T-helper 2 cell treated with Interferon-gamma antibody and Interleukin-4, amounts not matched to agents 100 ng/mL and 5 ng/mL, for 36 hours (primary cell): ENCODE results near the gene VGF. TPM values are rescaled to one million over a fixed set of nuclear protein-coding genes. Genes with fewer than 3 reads are reported as not detected.
"Not testable (repeated sequence)": the region's sequence is repeated elsewhere in the genome, so short reads cannot be mapped to it uniquely, and the experiment has no call there.

Experiments used
- intact Hi-C: fragments of 100-400 bp; cut with micrococcal nuclease; formaldehyde crosslinking; loops from one replicate; pipeline ENCODE4 v1.15.1; 2023
- total RNA-seq: library from RNA; stranded (reverse); gene quantifications from 2 replicates; pipeline ENCODE4 v1.2.3, GENCODE V29; 2022

Gene VGF
- total RNA-seq, 1 donor from 2014 or later: 0.23 TPM

GRCh38 chr7:101122933-101123702, 42.3 kb downstream of the VGF start:
- intact Hi-C loops: no loop called here

DNA sequence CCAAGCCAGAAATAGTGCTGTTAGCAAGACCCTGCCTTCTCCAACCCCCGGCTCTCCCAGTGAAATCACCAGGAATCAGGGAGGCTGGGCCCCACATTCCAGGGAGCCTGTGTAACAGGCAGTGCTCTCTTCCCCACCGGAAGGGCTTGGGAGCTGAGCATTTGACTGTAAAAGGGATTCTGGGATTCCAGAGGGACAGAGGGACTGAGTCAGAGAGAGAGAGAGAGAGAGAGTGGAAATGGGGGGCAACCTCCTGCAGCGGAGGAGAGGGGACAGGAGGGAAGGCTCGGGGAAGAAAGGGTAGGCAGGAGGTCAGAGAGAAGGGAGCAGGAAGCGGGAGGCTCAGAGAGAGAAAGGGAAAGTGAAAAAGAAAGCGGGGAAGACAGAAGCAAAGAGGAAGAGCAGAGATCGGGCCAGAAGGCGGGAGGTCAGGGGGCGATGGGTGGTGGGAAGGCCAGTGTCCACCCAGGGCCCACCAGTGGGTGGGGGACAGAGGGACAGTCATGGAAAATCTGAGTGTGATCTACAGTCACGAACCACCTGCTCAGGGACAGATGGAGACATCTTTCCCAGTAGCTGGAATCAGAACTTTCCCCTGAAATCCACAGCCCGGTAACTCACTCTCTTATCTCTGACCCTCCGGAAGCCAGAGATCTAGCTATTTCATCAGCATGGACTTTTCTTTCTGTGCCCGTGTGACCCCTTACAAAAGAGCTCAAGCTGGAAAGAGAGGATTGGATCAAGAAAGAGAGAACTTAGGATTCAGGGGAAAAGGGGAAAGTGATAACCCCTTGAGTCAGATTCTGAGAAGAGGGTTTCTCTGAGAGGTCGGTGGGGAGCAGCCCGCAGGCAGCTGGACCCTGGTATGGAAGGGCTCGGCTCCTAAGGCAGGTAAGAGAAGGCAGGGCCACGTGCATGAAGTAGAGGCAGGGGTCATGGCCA, 43.1 kb downstream of the VGF start:
- intact Hi-C loops: no loop called here

GRCh38 chr7:101121631-101121990, 43.8 kb downstream of the VGF start:
- intact Hi-C loops: not testable (repeated sequence)

- intact Hi-C loops: no loop called here
Measured at GRCh38 chr7:101120315-101120714, 45.1 kb downstream of the VGF start.

DNA sequence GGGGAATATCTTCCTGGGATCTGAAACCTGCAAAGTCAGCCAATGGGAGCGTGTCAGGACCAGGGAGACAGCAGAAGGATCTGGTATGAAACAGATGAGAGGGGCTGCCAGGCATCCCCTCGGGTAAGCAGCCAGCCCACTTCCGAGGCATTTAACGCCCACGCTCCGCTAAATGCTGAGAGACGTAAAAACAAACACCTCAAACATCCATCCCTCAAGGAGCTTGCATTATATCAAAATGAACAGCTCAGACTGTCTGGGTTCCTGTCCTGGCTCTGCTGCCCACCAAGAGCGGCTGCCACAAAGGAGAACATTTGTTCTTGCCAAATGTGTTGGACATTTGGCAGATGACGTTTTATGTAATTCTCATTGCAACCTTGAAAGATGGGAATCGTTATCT, 45.5 kb downstream of the VGF start:
- intact Hi-C loops: no loop called here

DNA sequence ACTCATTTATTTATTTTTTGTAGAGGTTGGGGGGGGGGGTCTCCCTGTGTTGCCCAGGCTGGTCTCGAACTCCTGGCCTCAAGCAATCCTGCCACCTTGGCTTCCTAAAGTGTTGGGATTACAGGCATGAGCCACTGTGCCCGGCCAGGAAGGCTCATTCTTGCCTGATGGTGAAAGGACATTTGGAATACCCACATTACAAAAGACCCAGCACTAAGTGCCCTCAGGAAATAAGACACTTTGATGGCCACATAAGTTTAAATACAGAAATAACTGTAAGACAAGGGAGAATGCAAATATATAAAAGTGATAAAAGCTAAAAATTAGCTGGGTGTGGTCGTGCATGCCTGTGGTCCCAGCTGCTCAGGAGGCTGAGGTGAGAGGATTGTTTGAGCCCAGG, 46.5 kb downstream of the VGF start:
- intact Hi-C loops: no loop called here

GRCh38 chr7:101116898-101117297, 48.5 kb downstream of the VGF start:
- intact Hi-C loops: no loop called here

- intact Hi-C loops: no loop called here
Measured at GRCh38 chr7:101115215-101115614, 50.2 kb downstream of the VGF start.

DNA sequence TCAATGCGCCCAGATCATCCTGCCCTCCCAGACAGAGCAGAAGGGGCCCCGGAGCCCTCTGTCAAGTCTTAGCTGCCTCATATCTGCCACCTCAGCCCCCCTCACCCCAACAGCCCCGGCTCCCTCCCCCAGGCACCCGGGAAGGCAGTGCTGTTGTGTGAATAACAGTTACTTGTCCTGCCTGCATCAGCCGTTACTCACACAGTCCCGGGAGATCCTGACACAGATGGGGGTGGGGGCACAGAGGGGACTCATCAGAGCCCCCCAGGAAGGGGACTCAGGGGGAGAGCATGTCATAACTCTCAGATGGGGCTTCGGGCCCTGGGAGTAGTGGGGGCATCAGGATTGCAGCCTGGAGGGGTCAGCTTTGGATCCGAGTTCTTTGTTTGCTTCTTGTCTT, 50.9 kb downstream of the VGF start:
- intact Hi-C loops: no loop called here

DNA sequence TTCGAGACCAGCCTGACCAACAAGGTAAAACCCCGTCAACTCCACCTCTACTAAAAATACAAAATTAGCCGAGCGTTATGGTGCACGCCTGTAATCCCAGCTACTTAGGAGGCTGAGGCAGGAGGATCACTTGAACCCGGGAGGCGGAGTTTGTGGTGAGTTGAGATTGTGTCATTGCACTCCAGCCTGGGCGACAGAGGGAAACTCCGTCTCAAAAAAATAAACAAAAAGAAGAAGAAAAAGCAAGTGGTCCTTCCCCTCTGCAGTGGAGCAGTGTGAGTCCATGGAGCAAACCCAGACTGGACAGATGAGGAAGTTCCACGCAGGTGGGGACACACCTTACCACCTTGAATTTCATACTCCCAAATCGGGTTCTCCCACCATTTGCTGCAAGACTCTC, 51.5 kb downstream of the VGF start:
- intact Hi-C loops: no loop called here

- intact Hi-C loops: not testable (repeated sequence)
Measured at GRCh38 chr7:101113140-101113539, 52.2 kb downstream of the VGF start.

Other genes starting within 250 kb of the VGF start
- gene MUC3A, start 216.0 kb downstream of the VGF start, total RNA-seq: not detected in 2 replicates
- gene MUC12, start 196.0 kb downstream of the VGF start, total RNA-seq: 0.48 TPM in 2 replicates
- not detected in 2 replicates for gene MUC17, start 145.5 kb downstream of the VGF start, total RNA-seq
- gene TRIM56, start 80.1 kb downstream of the VGF start, total RNA-seq: 60.0 and 61.6 TPM in 2 replicates
- gene SERPINE1, start 38.5 kb downstream of the VGF start, total RNA-seq: 0.14 and 0.27 TPM in 2 replicates
- gene AP1S1, start 11.1 kb downstream of the VGF start, total RNA-seq: 37.3 and 41.7 TPM in 2 replicates
- gene NAT16, start 14.7 kb upstream of the VGF start, total RNA-seq: not detected in 2 replicates
- gene MOGAT3, start 35.5 kb upstream of the VGF start, total RNA-seq: not detected in 2 replicates
- gene PLOD3, start 52.0 kb upstream of the VGF start, total RNA-seq: 72.4 and 78.6 TPM in 2 replicates
- gene ZNHIT1, start 52.6 kb upstream of the VGF start, total RNA-seq: 60.3 and 66.8 TPM in 2 replicates
- gene CLDN15, start 72.2 kb upstream of the VGF start, total RNA-seq: 21.8 and 23.1 TPM in 2 replicates
- gene FIS1, start 79.5 kb upstream of the VGF start, total RNA-seq: 112 and 113 TPM in 2 replicates
- 7.1 and 7.6 TPM in 2 replicates for gene IFT22, start 156.2 kb upstream of the VGF start, total RNA-seq
- gene COL26A1, start 197.3 kb upstream of the VGF start, total RNA-seq: not detected in 2 replicates